SK-MEL-5 (cell line): ENCODE data around the gene MLH1. TPM values are rescaled to one million over a fixed set of nuclear protein-coding genes. Genes with fewer than 3 reads are reported as not detected.
A peak's percentile ranks its signal among the peaks of the same experiment; 100 is the strongest.
"Not testable (repeated sequence)": the region's sequence is repeated elsewhere in the genome, so short reads cannot be mapped to it uniquely, and the experiment has no call there.

Experiments
- DNase-seq: peaks from one replicate; pipeline ENCODE4 v3.0.0-alpha.2; 2016; ENCODE audit warnings: low read depth, low spot score
- in situ Hi-C: cut with HindIII; loops from 2 replicates; pipeline ENCODE4 v1.10.0; 2016; ENCODE audit warnings: low sequenced_read_pairs, high pct_unique_total_duplicates, low pct_unique_long_range_greater_than_20kb
- total RNA-seq: library from RNA; depleted of rRNA; stranded (reverse); fragments of >200 nt; shearing (Covaris generic); gene quantifications from 2 replicates; pipeline ENCODE4 v1.2.3, GENCODE V29; 2014

MLH1 gene
- total RNA-seq, 1 experiment from 2014 or later, result 71.9 TPM

GRCh38 chr3:37055077-37055476 lies 61.8 kb downstream of the MLH1 start:
- in situ Hi-C loops, DNase-seq: not testable (repeated sequence)

GRCh38 chr3:37056826-37057225 lies 63.5 kb downstream of the MLH1 start:
- DNase-seq, result no peak
- in situ Hi-C loops, result no loop called here

DNA sequence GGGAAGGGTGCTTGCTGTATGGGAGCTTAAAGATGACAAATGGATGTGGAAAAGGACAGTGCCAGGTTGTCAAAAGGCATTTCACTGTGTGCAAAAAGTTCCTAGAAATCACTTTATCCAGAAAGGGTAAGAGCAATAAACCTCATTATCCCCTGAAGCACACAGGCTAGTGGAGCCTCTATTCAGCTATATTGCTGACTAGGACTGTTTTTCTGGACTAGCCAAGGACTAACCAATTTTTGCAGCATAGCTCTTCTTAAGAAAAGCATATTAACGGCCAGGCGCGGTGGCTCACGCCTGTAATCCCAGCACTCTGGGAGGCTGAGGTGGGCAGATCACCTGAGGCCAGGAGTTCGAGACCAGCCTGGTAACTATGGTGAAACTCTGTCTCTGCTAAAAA lies 64.8 kb downstream of the MLH1 start:
- no peak for DNase-seq
- in situ Hi-C loops, result no loop called here

GRCh38 chr3:37064747-37065146 lies 71.4 kb downstream of the MLH1 start:
- in situ Hi-C loops, result no loop called here
- DNase-seq, result no peak

DNA sequence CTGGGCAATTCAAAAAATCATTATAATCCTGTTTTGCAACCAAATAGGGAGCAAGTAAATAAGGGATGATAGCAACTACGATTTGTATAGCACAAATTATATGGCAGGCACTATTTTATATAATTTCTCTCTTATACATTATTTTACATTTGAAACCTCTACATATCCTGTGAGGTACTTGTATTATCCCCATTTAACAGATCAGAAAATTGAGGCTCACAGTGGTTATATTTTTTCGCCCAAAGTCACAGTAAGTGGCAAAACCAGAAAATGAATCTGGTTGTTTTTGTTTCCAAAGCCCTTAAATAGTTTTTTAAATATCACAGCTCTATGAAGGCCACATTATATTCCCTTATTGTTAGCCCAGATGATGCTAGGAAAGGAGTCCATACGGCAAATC lies 74.3 kb downstream of the MLH1 start:
- DNase-seq, result no peak
- in situ Hi-C loops, result no loop called here

DNA sequence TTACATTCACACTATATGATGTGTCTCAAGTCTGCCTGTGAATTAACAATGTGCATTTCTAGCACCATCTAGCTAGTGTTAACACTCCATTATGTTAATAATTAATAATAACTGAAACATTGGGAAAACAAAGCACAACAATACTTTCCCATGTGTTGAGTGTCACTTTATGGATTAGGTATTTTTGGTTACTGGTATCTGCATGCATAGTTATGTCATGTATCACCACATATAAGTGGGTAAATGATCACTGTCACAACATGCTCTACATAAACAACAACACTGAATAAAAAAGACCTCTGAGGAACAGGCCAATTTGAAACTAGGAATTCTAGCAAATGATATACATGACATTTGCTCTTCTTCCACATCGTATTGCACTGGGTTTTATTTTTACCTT lies 74.7 kb downstream of the MLH1 start:
- in situ Hi-C loops, result no loop called here

GRCh38 chr3:37071921-37072320 lies 78.6 kb downstream of the MLH1 start:
- in situ Hi-C loops, result no loop called here
- no peak for DNase-seq

More for the DNA sequence above, 74.7 kb downstream of the MLH1 start:
- no peak for DNase-seq

GRCh38 chr3:37072892-37073291 lies 79.6 kb downstream of the MLH1 start:
- peak; percentile 59 for DNase-seq
- in situ Hi-C loops, result no loop called here

DNA sequence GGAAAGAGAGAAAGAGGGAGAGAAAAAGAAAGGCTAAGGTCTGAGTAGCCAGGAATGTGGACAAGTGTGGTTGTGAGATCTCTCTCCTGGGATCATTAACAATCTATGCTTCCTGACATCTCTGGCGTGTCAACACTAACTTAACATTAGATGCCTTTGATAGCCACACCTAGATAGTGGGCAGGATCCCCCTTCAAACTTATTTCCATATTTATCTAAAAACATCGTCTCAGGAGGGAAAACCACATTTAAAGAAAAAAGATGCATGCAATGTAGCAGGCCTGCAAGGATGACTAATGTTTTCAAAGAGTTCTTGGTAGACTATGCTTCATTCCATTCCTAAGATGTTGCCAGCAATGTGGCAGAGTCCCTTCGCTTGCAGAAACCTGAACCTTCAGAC lies 80.9 kb downstream of the MLH1 start:
- no peak for DNase-seq
- in situ Hi-C loops, result no loop called here

DNA sequence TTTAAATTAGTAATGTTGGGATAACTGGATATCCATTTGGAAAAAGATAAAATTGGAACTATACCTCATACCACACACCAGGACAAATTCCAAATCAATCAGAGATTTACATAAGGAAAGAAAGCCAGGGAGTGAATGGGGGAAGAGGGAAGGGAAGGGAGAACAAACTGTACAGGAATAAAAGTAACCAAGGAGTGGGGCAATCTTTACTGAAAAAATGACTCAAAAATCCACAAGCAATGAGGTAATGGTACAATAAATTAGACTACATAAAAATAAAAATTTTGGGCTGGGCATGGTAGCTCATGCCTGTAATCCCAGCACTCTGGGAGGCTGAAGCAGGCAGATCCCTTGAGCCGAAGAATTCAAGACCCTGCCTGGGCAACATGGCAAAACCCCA lies 82.6 kb downstream of the MLH1 start:
- in situ Hi-C loops, result no loop called here
- DNase-seq, result no peak

- no peak for DNase-seq
- in situ Hi-C loops, result no loop called here
Observed at GRCh38 chr3:37082317-37082716, 89.0 kb downstream of the MLH1 start.

DNA sequence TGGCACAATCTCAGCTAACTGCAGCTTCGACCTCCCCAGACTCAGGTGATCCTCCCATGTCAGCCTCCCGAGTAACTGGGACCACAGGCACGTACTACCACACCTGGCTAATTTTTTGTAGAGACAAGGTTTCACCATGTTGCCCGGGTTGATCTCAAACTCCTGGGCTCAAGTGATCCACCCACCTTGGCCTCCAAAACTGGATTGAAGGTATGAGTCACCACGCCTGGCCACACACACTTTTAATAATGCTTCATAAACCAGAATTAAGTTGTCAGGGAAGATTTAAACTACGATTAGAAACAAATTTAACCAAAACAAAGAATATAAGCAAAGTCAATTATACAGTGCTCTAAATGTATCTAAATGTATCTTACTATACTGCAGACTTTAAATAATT lies 93.6 kb downstream of the MLH1 start:
- in situ Hi-C loops, result no loop called here
- no peak for DNase-seq

GRCh38 chr3:37087870-37088269 lies 94.6 kb downstream of the MLH1 start:
- DNase-seq, result no peak
- in situ Hi-C loops, result no loop called here

DNA sequence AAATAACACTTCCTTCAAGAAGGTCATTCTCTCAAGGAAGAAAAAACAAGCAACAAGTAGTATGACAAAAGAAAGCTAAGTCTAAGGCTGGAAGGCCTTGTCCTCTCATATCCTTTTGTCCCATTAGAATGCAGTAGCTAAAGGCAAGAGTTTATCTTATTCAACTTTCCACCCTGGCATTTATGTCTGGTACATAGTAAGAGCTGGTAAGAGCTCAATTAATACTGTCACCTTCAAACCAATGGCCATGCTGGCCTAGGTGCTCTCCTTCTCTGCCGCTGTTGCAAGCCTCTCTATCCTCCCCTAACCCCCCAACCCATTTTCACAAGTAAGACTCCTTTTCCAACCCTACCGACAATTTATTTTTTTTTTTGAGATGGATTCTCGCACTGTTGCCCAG lies 99.2 kb downstream of the MLH1 start:
- DNase-seq, result no peak
- in situ Hi-C loops, result no loop called here

DNA sequence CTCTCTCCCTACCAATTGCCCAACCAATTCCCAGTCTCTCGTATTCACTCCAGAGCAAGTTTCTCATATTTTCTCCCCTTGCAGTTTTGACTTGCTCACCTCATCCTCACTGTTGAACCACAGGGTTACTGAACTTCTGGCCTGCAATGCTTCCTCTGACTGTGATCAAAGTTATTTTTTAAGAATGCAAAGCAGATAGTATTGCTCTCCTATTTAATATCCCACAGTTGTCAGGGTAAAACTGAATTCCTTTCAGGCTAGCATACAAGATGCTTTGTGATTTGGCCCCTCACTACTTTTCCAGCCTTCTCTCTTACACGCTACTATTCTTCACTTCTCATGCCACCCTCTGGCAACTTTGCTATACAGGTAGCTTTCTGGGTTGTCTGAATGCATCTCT lies 100.2 kb downstream of the MLH1 start:
- DNase-seq, result no peak
- in situ Hi-C loops, result no loop called here

DNA sequence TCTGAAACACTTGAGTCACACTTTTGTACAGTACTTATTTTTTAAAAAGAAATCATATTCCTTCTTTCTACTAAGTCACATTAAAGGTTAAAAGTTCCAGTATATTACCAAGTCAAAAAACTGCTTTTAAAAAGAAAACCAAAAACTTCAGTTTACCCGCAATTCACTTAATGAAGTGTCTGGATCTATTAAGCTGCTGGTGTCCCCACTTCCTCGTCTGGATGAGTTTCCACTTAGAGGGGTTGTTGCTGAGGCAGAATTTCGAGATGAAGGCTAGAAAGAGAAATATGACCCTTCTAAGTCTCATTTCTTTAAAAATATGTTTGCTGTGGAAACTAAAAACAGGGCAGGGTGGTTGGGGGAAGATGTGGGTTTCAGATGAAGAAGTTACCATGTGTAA lies 101.3 kb downstream of the MLH1 start:
- no peak for DNase-seq
- in situ Hi-C loops, result no loop called here

GRCh38 chr3:37096288-37096687 lies 103.0 kb downstream of the MLH1 start:
- in situ Hi-C loops, result no loop called here
- DNase-seq, result peak; percentile 56

- in situ Hi-C loops, result no loop called here
- peak; percentile 8 for DNase-seq
Observed at GRCh38 chr3:37096975-37097374, 103.7 kb downstream of the MLH1 start.

- DNase-seq, result no peak
- in situ Hi-C loops, result no loop called here
Observed at GRCh38 chr3:37097776-37098175, 104.5 kb downstream of the MLH1 start.

DNA sequence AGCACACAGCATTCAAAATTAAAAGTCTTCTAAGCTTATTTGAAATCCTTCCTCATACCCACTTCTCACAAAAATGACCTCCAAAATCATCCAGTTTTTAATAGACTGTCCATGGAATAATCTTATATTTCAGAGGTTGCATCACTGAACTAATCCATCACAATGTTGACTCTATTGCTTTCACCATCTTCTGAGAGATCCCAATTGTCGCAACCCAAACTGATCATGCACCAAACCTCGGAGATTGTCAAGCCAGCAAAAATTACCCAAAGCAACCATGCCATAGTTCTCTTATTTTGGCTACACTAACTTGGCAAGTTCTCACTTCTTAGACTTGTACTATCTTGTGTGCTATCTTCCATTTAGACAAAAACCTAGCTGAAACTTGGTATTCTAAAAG lies 105.6 kb downstream of the MLH1 start:
- no peak for DNase-seq
- in situ Hi-C loops, result no loop called here
